Measurements from ENCODE around the gene STX5. TPM values are rescaled to one million over a fixed set of nuclear protein-coding genes. Genes with fewer than 3 reads are reported as not detected.

Gene STX5
- total and polyA plus RNA-seq, 10 of the 15 experiments (the other 5 are each of a cell fraction or from before 2014, with no cell fraction given), result 3.8 to 35.4 (median 27.4) TPM

GRCh38 chr11:62786318-62787004 is 45.4 kb downstream of the STX5 start (continued):
- TF ChIP-seq, protein P1, sequence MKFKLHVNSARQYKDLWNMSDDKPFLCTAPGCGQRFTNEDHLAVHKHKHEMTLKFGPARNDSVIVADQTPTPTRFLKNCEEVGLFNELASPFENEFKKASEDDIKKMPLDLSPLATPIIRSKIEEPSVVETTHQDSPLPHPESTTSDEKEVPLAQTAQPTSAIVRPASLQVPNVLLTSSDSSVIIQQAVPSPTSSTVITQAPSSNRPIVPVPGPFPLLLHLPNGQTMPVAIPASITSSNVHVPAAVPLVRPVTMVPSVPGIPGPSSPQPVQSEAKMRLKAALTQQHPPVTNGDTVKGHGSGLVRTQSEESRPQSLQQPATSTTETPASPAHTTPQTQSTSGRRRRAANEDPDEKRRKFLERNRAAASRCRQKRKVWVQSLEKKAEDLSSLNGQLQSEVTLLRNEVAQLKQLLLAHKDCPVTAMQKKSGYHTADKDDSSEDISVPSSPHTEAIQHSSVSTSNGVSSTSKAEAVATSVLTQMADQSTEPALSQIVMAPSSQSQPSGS (IDR thresholded peaks at IDR 0.05; ENCODE audit: low read length), result no peak
- TF ChIP-seq RUNX3 (IDR thresholded peaks at IDR 0.05; ENCODE audit: low read length) (peak; percentile 18; the same call in 1 of the 2 replicates), CTCF (IDR thresholded peaks at IDR 0.05 in 2 of 3, conservative IDR thresholded peaks at IDR 0.05 in 1 of 3; ENCODE audit: control insufficient read depth in 2 of 3, extremely low read depth in 1 of 3, insufficient read depth in 1 of 3, low read depth in 3 of 3, low read length in 3 of 3) (peak; percentile 97 to 100 (median 99)), ZBTB4 (CRISPR knock-in tag; IDR thresholded peaks at IDR 0.05) (no peak), MEF2B (IDR thresholded peaks at IDR 0.05; ENCODE audit: partially characterized antibody, poor library complexity, severe bottlenecking) (no peak)
